ENCODE data around the gene DHRS2. TPM values are rescaled to one million over a fixed set of nuclear protein-coding genes. Genes with fewer than 3 reads are reported as not detected.
"Not testable (repeated sequence)": the region's sequence is repeated elsewhere in the genome, so short reads cannot be mapped to it uniquely, and the experiment has no call there.

Gene DHRS2
- total RNA-seq, 1 donor = not detected

DNA sequence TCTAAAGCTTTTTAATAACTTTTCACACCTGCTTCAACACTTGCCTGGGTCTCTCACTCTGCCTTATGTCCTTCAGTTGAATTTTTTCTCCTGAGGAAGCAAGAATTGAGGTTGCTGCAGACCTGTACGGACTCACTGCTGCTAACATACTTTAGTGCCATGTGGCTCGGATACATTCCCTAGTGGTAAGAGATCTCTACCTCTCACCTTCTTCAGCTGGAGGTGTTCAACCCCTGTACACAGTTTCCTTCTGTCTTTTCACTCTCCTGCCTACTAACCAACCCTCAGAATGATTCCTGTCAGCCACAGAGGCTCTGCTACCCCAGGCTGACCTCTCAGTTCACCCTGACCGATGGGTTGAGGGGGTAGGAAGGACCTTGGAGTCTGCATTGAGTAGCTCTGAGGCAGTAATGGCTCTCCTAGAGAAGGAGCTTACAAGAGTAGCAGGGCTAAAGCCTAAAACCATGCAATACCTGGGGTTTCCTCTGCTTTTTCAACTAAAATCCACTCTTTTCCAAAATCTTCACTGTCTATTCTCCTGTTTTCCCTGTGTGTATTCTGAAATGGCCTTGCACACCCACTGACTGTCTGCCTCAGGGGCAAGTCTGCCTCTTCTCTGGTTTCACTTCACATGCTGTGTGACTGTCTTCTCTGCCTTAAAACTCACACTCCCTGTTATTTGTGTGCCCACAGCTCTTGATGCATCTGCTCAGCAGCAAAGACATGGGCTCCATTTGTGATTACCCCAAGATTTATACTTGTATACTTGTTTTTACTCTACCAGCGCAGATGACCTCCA, 14.0 kb upstream of the DHRS2 start:
- H3K27me3 ChIP-seq (ENCODE audit: insufficient read depth, low read length) = peaks cover 8% of the 10 kb centered on the region
- H3K9me3 ChIP-seq (ENCODE audit: low read depth, low read length) = peaks cover 12% of the 10 kb centered on the region
- no peak overlapping the region for H3K4me3 ChIP-seq (ENCODE audit: low read length)
- no peaks in the 10 kb centered on the region for H3K4me1 ChIP-seq (ENCODE audit: insufficient read depth, low read length)

- Histone ChIP-seq H3K27me3 (ENCODE audit: insufficient read depth, low read length) (peaks cover 3% of the 10 kb centered on the region), H3K9me3 (ENCODE audit: low read depth, low read length) (peaks cover 12% of the 10 kb centered on the region), H3K4me1 (ENCODE audit: insufficient read depth, low read length) (no peaks in the 10 kb centered on the region), H3K4me3 (ENCODE audit: low read length) (no peak overlapping the region)
Observed at GRCh38 chr14:23622990-23623389, 13.2 kb upstream of the DHRS2 start.

DNA sequence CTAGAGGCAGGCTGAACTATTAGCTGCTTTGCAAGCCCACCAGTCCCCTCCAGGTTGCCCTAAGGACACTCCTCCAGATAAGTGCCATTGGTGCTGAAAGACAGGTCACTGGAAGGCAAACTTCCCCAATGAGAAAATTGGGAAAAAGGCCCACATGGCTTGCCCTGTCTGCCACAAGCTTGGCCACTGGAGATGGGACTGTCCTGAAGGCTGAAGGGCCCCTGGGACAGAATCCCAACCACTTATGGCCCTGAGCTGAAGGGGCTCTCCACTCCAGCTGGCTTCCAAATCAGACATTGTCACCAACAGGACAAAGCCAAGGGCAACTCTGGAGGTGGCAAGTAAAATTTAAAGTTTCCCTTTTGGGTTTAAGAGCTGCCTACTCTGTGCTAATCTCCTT, 12.2 kb upstream of the DHRS2 start:
- Histone ChIP-seq H3K9me3 (ENCODE audit: low read depth, low read length) (peaks cover 12% of the 10 kb centered on the region), H3K4me1 (ENCODE audit: insufficient read depth, low read length) (no peaks in the 10 kb centered on the region), H3K4me3 (ENCODE audit: low read length) (no peak overlapping the region), H3K27me3 (ENCODE audit: insufficient read depth, low read length) (peaks cover 3% of the 10 kb centered on the region)

- no peaks in the 10 kb centered on the region for H3K4me1 ChIP-seq (ENCODE audit: insufficient read depth, low read length)
- peaks cover 3% of the 10 kb centered on the region for H3K27me3 ChIP-seq (ENCODE audit: insufficient read depth, low read length)
- peaks cover 12% of the 10 kb centered on the region for H3K9me3 ChIP-seq (ENCODE audit: low read depth, low read length)
- no peak overlapping the region for H3K4me3 ChIP-seq (ENCODE audit: low read length)
Observed at GRCh38 chr14:23624830-23625404, 11.2 kb upstream of the DHRS2 start.

DNA sequence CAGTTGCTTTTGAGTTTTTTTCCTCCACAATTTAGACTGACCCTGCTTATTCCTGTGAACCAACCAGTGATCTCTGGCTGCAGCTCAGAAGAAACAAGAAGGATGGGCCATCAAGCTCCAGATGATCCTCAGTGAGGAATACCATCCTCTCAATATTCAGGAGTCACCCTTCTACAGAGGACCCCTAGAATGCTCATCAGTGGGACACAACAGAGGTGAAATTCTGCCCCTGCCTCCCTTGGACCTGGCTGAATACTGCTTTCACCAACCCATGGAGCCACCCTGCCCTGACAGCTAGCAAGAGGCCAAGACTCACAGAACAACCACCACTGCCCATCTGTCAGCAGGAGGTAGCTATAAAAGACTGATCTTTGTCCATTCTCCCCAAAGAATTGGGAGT, 9.2 kb upstream of the DHRS2 start:
- H3K4me3 ChIP-seq (ENCODE audit: low read length) = no peak overlapping the region
- peaks cover 12% of the 10 kb centered on the region for H3K9me3 ChIP-seq (ENCODE audit: low read depth, low read length)
- H3K27me3 ChIP-seq (ENCODE audit: insufficient read depth, low read length) = peaks cover 3% of the 10 kb centered on the region
- peaks cover 1% of the 10 kb centered on the region for H3K4me1 ChIP-seq (ENCODE audit: insufficient read depth, low read length)

DNA sequence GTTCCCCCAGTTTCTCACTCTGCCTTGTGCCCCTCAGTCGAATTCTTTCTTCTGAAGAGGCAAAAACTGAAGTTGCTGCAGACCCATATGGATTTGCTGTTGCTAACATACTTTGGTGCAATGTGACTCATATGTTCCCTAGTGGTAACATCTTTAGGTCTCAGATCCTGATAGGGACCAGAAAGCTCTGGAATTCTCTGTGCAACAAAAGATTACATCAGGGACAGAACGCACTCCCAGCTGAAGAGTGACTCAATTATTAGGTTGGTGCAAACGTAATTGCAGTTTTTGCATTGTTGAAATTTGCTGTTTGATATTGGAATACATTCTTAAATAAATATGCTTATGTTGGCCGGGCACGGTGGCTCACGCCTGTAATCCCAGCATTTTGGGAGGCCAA, 8.2 kb upstream of the DHRS2 start:
- Histone ChIP-seq H3K9me3 (ENCODE audit: low read depth, low read length) (peaks cover 12% of the 10 kb centered on the region), H3K4me3 (ENCODE audit: low read length) (no peak overlapping the region), H3K4me1 (ENCODE audit: insufficient read depth, low read length) (peaks cover 6% of the 10 kb centered on the region), H3K27me3 (ENCODE audit: insufficient read depth, low read length) (peaks cover 3% of the 10 kb centered on the region)

DNA sequence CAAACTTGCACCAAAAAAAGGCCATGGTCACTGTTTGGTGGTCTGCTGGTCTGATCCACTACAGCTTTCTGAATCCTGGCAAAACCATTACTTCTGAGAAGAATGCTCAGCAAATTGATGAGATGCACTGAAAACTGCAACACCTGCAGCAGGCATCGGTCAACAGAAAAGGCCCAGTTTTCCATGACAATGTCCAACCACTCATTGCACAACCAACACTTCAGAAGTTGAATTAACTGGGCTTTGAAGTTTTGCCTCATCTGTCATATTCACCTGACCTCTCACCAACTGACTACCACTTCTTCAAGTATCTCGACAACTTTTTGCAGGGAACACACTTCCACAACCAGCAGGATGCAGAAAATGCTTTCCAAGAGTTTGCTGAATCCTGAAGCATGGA, 7.0 kb upstream of the DHRS2 start:
- Histone ChIP-seq H3K9me3 (ENCODE audit: low read depth, low read length) (peaks cover 12% of the 10 kb centered on the region), H3K4me3 (ENCODE audit: low read length) (no peak overlapping the region), H3K27me3 (ENCODE audit: insufficient read depth, low read length) (peaks cover 3% of the 10 kb centered on the region), H3K4me1 (ENCODE audit: insufficient read depth, low read length) (peaks cover 6% of the 10 kb centered on the region)

DNA sequence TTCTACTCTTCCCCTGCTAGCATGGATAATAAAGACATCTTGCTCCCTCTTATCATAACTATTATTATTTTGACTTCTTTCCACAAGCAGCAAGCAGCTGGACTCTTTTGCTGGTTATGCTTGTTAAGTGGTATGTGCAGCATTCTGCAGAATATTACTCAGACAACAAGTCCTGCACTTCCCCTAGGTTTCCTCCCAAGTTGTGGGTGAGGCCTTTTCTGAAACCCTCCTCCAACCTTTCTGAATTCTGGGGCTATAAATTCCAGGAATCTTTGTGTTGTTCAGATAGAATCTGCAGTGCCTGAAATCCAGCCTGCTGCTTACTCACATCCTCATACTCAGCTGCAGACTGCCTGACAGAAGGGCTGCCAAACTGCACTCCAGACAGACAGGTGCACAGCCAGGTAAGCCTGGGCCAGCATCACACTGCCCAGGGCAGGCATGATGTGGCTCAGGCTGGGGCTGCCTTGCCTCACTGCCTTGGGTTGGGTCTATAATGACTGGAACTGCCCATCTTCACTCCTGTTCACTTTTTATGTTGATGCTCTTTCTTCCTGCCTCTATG, 6.2 kb upstream of the DHRS2 start:
- H3K4me3 ChIP-seq (ENCODE audit: low read length) = no peak overlapping the region
- peaks cover 6% of the 10 kb centered on the region for H3K9me3 ChIP-seq (ENCODE audit: low read depth, low read length)
- H3K27me3 ChIP-seq (ENCODE audit: insufficient read depth, low read length) = peaks cover 3% of the 10 kb centered on the region
- peaks cover 6% of the 10 kb centered on the region for H3K4me1 ChIP-seq (ENCODE audit: insufficient read depth, low read length)

DNA sequence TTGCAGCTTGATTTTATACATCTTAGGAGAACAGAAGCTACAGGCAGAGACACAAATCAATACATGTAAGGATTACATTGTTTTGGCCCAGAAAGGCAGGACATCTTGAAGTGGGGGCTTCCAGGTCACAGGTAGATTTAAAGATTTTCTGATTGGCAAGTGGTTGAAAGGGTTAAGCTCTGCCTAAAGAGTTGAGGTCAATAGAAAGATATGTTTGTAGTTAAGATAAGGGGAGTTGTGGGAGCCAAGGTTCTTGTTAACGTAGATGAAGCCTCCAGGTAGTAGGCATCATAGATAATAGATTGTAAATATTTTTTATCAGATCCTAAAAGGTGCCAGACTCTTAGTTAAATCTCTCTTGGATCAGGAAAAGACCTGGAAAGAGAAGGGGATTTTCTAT, 5.5 kb upstream of the DHRS2 start:
- no peaks in the 10 kb centered on the region for H3K9me3 ChIP-seq (ENCODE audit: low read depth, low read length)
- H3K27me3 ChIP-seq (ENCODE audit: insufficient read depth, low read length) = peaks cover 3% of the 10 kb centered on the region

GRCh38 chr14:23631234-23631633, 4.9 kb upstream of the DHRS2 start:
- Histone ChIP-seq H3K9me3 (ENCODE audit: low read depth, low read length) (no peaks in the 10 kb centered on the region), H3K4me1 (ENCODE audit: insufficient read depth, low read length) (peaks cover 6% of the 10 kb centered on the region), H3K27me3 (ENCODE audit: insufficient read depth, low read length) (peaks cover 3% of the 10 kb centered on the region), H3K4me3 (ENCODE audit: low read length) (no peak overlapping the region)

More for the DNA sequence above, 5.5 kb upstream of the DHRS2 start:
- Histone ChIP-seq H3K4me1 (ENCODE audit: insufficient read depth, low read length) (peaks cover 6% of the 10 kb centered on the region), H3K4me3 (ENCODE audit: low read length) (no peak overlapping the region)

- Histone ChIP-seq H3K4me1 (ENCODE audit: insufficient read depth, low read length) (peaks cover 6% of the 10 kb centered on the region), H3K4me3 (ENCODE audit: low read length) (no peak overlapping the region), H3K27me3 (ENCODE audit: insufficient read depth, low read length) (no peaks in the 10 kb centered on the region), H3K9me3 (ENCODE audit: low read depth, low read length) (no peaks in the 10 kb centered on the region)
Observed at GRCh38 chr14:23631702-23632460, 4.3 kb upstream of the DHRS2 start.

GRCh38 chr14:23632461-23633159, 3.6 kb upstream of the DHRS2 start:
- no peak overlapping the region for H3K4me3 ChIP-seq (ENCODE audit: low read length)

DNA sequence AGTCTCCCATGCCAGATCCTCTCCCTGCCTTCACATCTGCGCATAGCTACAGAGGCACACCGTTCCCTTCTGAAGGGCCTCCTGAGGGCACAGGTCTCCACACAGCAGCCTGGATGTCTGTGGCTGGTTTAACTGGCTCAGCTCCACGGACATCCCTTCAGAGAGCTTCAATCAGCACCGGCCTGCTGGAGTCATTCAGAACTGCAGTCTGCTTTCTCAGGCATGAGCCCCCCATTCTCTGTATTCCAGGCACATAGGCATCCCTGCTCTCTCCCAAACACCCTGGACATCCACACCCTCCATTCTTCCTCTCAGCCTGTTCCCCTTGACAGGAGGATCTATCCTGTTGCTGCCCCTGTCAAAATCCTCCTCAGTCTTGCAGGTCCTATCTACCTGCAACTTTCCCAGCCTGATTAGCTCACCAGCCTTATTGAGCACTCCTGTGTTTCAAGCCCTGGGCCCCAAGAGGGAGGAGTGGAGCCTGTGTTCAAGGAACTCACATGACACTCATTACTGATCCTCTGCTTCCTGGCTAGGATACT, 2.9 kb upstream of the DHRS2 start:
- H3K27me3 ChIP-seq (ENCODE audit: insufficient read depth, low read length) = no peaks in the 10 kb centered on the region
- peaks cover 6% of the 10 kb centered on the region for H3K4me1 ChIP-seq (ENCODE audit: insufficient read depth, low read length)
- H3K9me3 ChIP-seq (ENCODE audit: low read depth, low read length) = no peaks in the 10 kb centered on the region
- no peak overlapping the region for H3K4me3 ChIP-seq (ENCODE audit: low read length)

More at GRCh38 chr14:23632461-23633159, 3.6 kb upstream of the DHRS2 start:
- Histone ChIP-seq H3K9me3 (ENCODE audit: low read depth, low read length) (no peaks in the 10 kb centered on the region), H3K27me3 (ENCODE audit: insufficient read depth, low read length) (no peaks in the 10 kb centered on the region), H3K4me1 (ENCODE audit: insufficient read depth, low read length) (peaks cover 6% of the 10 kb centered on the region)

DNA sequence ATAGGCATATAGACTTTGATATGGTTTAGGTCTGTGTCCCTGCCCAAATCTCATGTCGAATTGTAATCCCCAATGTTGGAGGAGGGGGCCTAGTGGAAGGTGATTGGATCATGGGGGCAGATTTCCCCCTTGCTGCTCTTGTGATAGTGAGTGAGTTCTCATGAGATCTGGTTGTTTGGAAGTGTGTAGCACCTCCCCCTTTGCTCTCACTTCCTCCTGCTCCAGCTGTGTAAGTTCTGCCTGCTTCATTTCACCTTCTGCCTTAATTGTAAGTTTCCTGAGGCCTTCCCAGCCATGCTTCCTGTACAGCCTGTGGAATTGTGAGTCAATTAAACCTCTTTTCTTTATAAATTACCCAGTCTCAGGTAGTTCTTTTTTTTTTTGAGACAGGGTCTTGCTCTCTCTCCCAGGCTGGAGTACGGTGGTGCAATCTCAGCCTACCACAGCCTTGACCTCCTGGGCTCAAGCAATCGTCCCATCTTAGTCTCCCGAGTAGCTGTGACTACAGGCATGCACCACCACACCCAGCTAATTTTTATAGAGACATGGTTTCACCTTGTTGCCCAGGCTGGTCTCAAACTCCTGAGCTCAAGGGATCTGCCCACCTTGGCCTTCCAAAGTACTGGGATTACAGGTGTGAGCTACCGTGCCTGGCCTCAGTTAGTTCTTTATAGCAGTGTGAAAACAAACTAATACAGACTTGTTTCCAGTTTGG, 1.3 kb upstream of the DHRS2 start:
- not testable (repeated sequence) for H3K4me1 ChIP-seq (ENCODE audit: insufficient read depth, low read length); H3K9me3 ChIP-seq (ENCODE audit: low read depth, low read length); H3K4me3 ChIP-seq (ENCODE audit: low read length); H3K27me3 ChIP-seq (ENCODE audit: insufficient read depth, low read length)
